HG03175 (cell line): ENCODE results near the gene E2F6.
"Not testable (repeated sequence)": the region's sequence is repeated elsewhere in the genome, so short reads cannot be mapped to it uniquely, and the experiment has no call there.

ENCODE experiments used
- ATAC-seq: cut with Tn5 transposase; IDR thresholded peaks from one replicate; pipeline ENCODE4 v1.9.1; 2021; ENCODE audit warnings: mild to moderate bottlenecking, moderate library complexity; ENCODE audit not compliant: unreplicated experiment

Gene E2F6

GRCh38 chr2:11416931-11417330 lies 49.0 kb downstream of the E2F6 start:
- ATAC-seq, result no peak

GRCh38 chr2:11416186-11416585 lies 49.8 kb downstream of the E2F6 start:
- no peak for ATAC-seq

GRCh38 chr2:11414372-11415124 lies 51.4 kb downstream of the E2F6 start:
- no peak for ATAC-seq

GRCh38 chr2:11412449-11412810 lies 53.5 kb downstream of the E2F6 start:
- ATAC-seq, result no peak

GRCh38 chr2:11411768-11412448 lies 54.1 kb downstream of the E2F6 start:
- no peak for ATAC-seq

- ATAC-seq, result no peak
Observed at GRCh38 chr2:11411244-11411643, 54.7 kb downstream of the E2F6 start.

GRCh38 chr2:11410101-11410500 lies 55.9 kb downstream of the E2F6 start:
- no peak for ATAC-seq

- no peak for ATAC-seq
Observed at GRCh38 chr2:11409572-11409959, 56.4 kb downstream of the E2F6 start.

GRCh38 chr2:11408959-11409571 lies 56.9 kb downstream of the E2F6 start:
- ATAC-seq, result no peak

- ATAC-seq, result no peak
Observed at GRCh38 chr2:11407413-11407812, 58.5 kb downstream of the E2F6 start.

- no peak for ATAC-seq
Observed at GRCh38 chr2:11406958-11407381, 59.0 kb downstream of the E2F6 start.

GRCh38 chr2:11406267-11406957 lies 59.5 kb downstream of the E2F6 start:
- no peak for ATAC-seq

- no peak for ATAC-seq
Observed at GRCh38 chr2:11405599-11406266, 60.2 kb downstream of the E2F6 start.

- not testable (repeated sequence) for ATAC-seq
Observed at GRCh38 chr2:11405074-11405406, 60.9 kb downstream of the E2F6 start.

GRCh38 chr2:11404376-11405073 lies 61.4 kb downstream of the E2F6 start:
- ATAC-seq, result no peak

GRCh38 chr2:11402436-11402835 lies 63.5 kb downstream of the E2F6 start:
- no peak for ATAC-seq

- no peak for ATAC-seq
Observed at GRCh38 chr2:11399438-11399762, 66.6 kb downstream of the E2F6 start.

GRCh38 chr2:11398750-11399437 lies 67.1 kb downstream of the E2F6 start:
- no peak for ATAC-seq

GRCh38 chr2:11397513-11397912 lies 68.4 kb downstream of the E2F6 start:
- no peak for ATAC-seq
